GM12878 (cell line): ENCODE measurements around the gene UTF1. TPM values are rescaled to one million over a fixed set of nuclear protein-coding genes. Genes with fewer than 3 reads are reported as not detected.

Experiments
- ATAC-seq: fragments of 200-7000 bp; cut with Tn5 transposase; 3 replicates; pipeline ENCODE4 v1.9.1; 2020; ENCODE audit warnings: mild to moderate bottlenecking, moderate library complexity
- BruUV-seq: library from RNA; stranded (reverse); fragments of 400-500 nt; replicated peaks from 2 replicates; lab custom pipeline; 2021; lab: Mats Ljungman, UMichigan
- CTCF ChIA-PET: fragments of 300-600 bp; sonication (Branson Sonifier 250); formaldehyde crosslinking; extraction: SDS; loops from one replicate; lab custom pipeline; 2021; ENCODE audit warnings: inconsistent platforms; lab: Yijun Ruan, JAX
- POLR2A ChIA-PET: fragments of 350-600 bp; formaldehyde crosslinking; extraction: SDS; loops from one replicate; lab custom pipeline; 2021; ENCODE audit warnings: inconsistent platforms; lab: Charles Lee
- RAD21 ChIA-PET: fragments of 300-600 bp; sonication (Branson Sonifier 250); formaldehyde crosslinking; loops from one replicate; lab custom pipeline; 2023; ENCODE audit warnings: antibody characterized with exemption; ENCODE audit not compliant: unreplicated experiment; lab: Charles Lee
- SMC1A ChIA-PET: fragments of 300-600 bp; sonication (Branson Sonifier 250); formaldehyde crosslinking; loops from one replicate; lab custom pipeline; 2023; ENCODE audit not compliant: unreplicated experiment, uncharacterized antibody; lab: Charles Lee
- DNase-seq: peaks from one replicate; pipeline ENCODE4 v3.0.0-alpha.2; 2011; ENCODE audit warnings: low read depth, low spot score
- FAIRE-seq: peaks from 3 replicates; lab custom pipeline; 2011; peaks lifted over from hg19 to GRCh38; lab: Jason Lieb, UNC
- H2AFZ ChIP-seq: 2 replicates; pipeline ENCODE4 v1.6.0; 2011; ENCODE audit warnings: low read depth, low read length, control low read depth; ENCODE audit not compliant: control insufficient read depth
- H3K27ac ChIP-seq: 2 replicates; pipeline ENCODE4 v1.5.1; 2011; ENCODE audit warnings: control low read depth; ENCODE audit not compliant: control insufficient read depth, insufficient read depth
- H3K27me3 ChIP-seq, 2 experiments: replicated peaks in 1 of 2; 2 replicates each; pipeline versions ENCODE4 v1.6.0 to v1.6.1; 2011; ENCODE audit warnings: low read length in 1 of 2; ENCODE audit not compliant: control insufficient read depth in 2 of 2, insufficient read depth in 2 of 2
- H3K36me3 ChIP-seq, 2 experiments: 2 replicates each; pipeline ENCODE4 v1.5.1; 2011; ENCODE audit warnings: low read length in 1 of 2; ENCODE audit not compliant: control insufficient read depth in 2 of 2, insufficient read depth in 2 of 2
- H3K4me1 ChIP-seq: 2 replicates; pipeline ENCODE4 v1.6.1; 2011; ENCODE audit warnings: mild to moderate bottlenecking, low read length, moderate library complexity, mixed read lengths; ENCODE audit not compliant: control insufficient read depth, insufficient read depth
- H3K4me2 ChIP-seq: 2 replicates; pipeline ENCODE4 v1.6.0; 2011; ENCODE audit warnings: control low read depth; ENCODE audit not compliant: control insufficient read depth, insufficient read depth
- H3K4me3 ChIP-seq: fragments of 200-600 bp; sonication (generic); 2 replicates; pipeline ENCODE4 v1.5.1; 2016
- H3K79me2 ChIP-seq: 2 replicates; pipeline ENCODE4 v1.6.0; 2011; ENCODE audit warnings: low read length; ENCODE audit not compliant: control insufficient read depth, insufficient read depth
- H3K9ac ChIP-seq: 2 replicates; pipeline ENCODE4 v1.8.0; 2011; ENCODE audit warnings: low read length, control low read depth, mixed read lengths; ENCODE audit not compliant: control insufficient read depth, insufficient read depth
- H3K9me3 ChIP-seq: replicated peaks from 3 replicates; pipeline ENCODE4 v1.5.1; 2011; ENCODE audit warnings: mild to moderate bottlenecking, low read length; ENCODE audit not compliant: control insufficient read depth, insufficient read depth
- H4K20me1 ChIP-seq: 2 replicates; pipeline ENCODE4 v1.6.0; 2011; ENCODE audit not compliant: control insufficient read depth, insufficient read depth
- ATF2 ChIP-seq: IDR thresholded peaks from 2 replicates; pipeline ENCODE4 v1.6.1; 2012; ENCODE audit warnings: low read length, inconsistent platforms
- BCL11A ChIP-seq: IDR thresholded peaks from 2 replicates; pipeline ENCODE4 v1.6.1; 2011; ENCODE audit warnings: low read depth, low read length
- CEBPB ChIP-seq, 2 experiments: fragments of 150-350 bp in 1 of 2; IDR thresholded peaks; 2 replicates each; pipeline ENCODE4 v1.6.1; 2012 to 2014; ENCODE audit warnings: low read depth in 2 of 2, low read length in 2 of 2, borderline replicate concordance in 1 of 2, inconsistent platforms in 1 of 2
- CEBPZ ChIP-seq: fragments of 150-350 bp; IDR thresholded peaks from 2 replicates; pipeline ENCODE4 v1.6.1; 2016; ENCODE audit warnings: low read depth, low read length
- CHD4 ChIP-seq: fragments of 200-600 bp; sonication (generic); IDR thresholded peaks from 2 replicates; pipeline ENCODE4 v1.6.1; 2016; ENCODE audit warnings: mild to moderate bottlenecking
- MLLT1 ChIP-seq: fragments of 450-650 bp; IDR thresholded peaks from 2 replicates; pipeline ENCODE4 v1.6.1; 2016; ENCODE audit warnings: mild to moderate bottlenecking
- MYB ChIP-seq: fragments of 150-350 bp; IDR thresholded peaks from 2 replicates; pipeline ENCODE4 v1.6.1; 2014; ENCODE audit warnings: mild to moderate bottlenecking, low read depth, low read length, borderline replicate concordance
- NFXL1 ChIP-seq: fragments of 450-650 bp; IDR thresholded peaks from 2 replicates; pipeline ENCODE4 v1.6.1; 2017; ENCODE audit warnings: antibody characterized with exemption, mild to moderate bottlenecking, borderline replicate concordance
- NR2C1 ChIP-seq: fragments of 450-650 bp; IDR thresholded peaks from 2 replicates; pipeline ENCODE4 v1.6.1; 2017; ENCODE audit warnings: antibody characterized with exemption, mild to moderate bottlenecking, moderate library complexity
- NRF1 ChIP-seq: conservative IDR thresholded peaks from 2 replicates; pipeline ENCODE4 v1.6.1; 2011; ENCODE audit warnings: mild to moderate bottlenecking, low read depth, low read length, improper control_type of control experiment
- SRF ChIP-seq, 2 experiments: IDR thresholded peaks; 2 replicates each; pipeline ENCODE4 v1.6.1; 2011; ENCODE audit warnings: low read depth in 2 of 2, low read length in 2 of 2, mild to moderate bottlenecking in 1 of 2, moderate library complexity in 1 of 2
- TCF12 ChIP-seq: IDR thresholded peaks from 2 replicates; pipeline ENCODE4 v1.6.1; 2011; ENCODE audit warnings: low read depth, mild to moderate bottlenecking, low read length
- ZNF207 ChIP-seq: fragments of 450-650 bp; IDR thresholded peaks from 2 replicates; pipeline ENCODE4 v1.6.1; 2014; ENCODE audit warnings: antibody characterized with exemption, mild to moderate bottlenecking, borderline replicate concordance
- WGBS: methylation state at CpG from one replicate; pipeline ENCODE4 v1.1.6; 2016; ENCODE audit warnings: low lambda C conversion rate; ENCODE audit not compliant: insufficient replicate concordance, insufficient coverage; ENCODE audit errors: missing lambda C conversion rate; 5-methylcytosine and 5-hydroxymethylcytosine counted together
- in situ Hi-C: fragments of 300-500 bp; cut with MboI; formaldehyde crosslinking; loops from 9 replicates; pipeline ENCODE4 v1.14.3; 2018; ENCODE audit warnings: mixed read lengths
- intact Hi-C: fragments of 100-400 bp; cut with micrococcal nuclease; formaldehyde crosslinking; loops from one replicate; pipeline ENCODE4 v1.14.2; 2022; ENCODE audit not compliant: unreplicated experiment
- polyA plus RNA-seq, 11 experiments: library from polyadenylated mRNA; depleted of rRNA in 4 of 11; unstranded in 6 of 11; stranded (reverse) in 5 of 11; fragments of >200 nt; fragmentation: Nextera tagmentation in 4 of 11; fragmentation: Illumina TruSeq in 1 of 11; extraction: Ambion mirVana in 4 of 11; extraction: Trizol in 1 of 11; gene quantifications; 1 replicate in 1 of 11; 2 replicates in 10 of 11; pipeline versions ENCODE4 v1.2.1 to v1.2.3, GENCODE V29; 2011 to 2016; ENCODE audit warnings: inconsistent platforms in 2 of 11, missing spikeins in 2 of 11, low read depth in 1 of 11
- total RNA-seq, 4 experiments: library from RNA; depleted of rRNA in 3 of 4; stranded (reverse); fragments of >200 nt in 3 of 4; fragmentation: Illumina TruSeq in 1 of 4; extraction: Trizol in 1 of 4; gene quantifications; 2 replicates each; pipeline versions ENCODE4 v1.2.1 to v1.2.3, GENCODE V29; 2013 to 2021

Gene UTF1
- total and polyA plus RNA-seq, 10 of the 15 experiments (the other 5 are each of a cell fraction or from before 2014, with no cell fraction given): not detected

DNA sequence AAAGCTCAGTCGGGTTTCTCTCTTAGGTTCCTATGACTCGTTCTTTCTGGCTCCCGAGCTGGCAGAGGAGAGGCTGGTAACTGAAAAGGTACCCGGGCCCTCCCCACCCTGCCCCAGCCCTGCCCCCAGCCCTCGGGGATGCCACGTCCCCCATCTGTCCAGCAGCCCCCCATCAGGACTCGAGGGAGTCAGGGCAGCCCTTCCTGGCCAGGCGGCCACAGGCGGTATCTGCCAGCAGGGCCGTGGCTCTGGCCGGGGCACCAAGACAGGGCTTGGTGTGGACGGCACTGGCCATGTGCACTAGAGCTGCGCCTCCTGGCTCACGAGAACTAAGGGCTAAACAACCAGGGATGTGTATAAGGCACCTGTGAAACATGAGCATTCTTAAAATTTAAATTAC, 40.3 kb upstream of the UTF1 start:
- TF ChIP-seq NR2C1: no peak
- TF ChIP-seq CEBPZ: no peak
- TF ChIP-seq TCF12: no peak
- TF ChIP-seq NFXL1: no peak
- no peak for TF ChIP-seq SRF (IDR thresholded peaks at IDR 0.05; ENCODE audit: low read depth in 2 of 2, low read length in 2 of 2)
- no peak for TF ChIP-seq CEBPB (IDR thresholded peaks at IDR 0.05; ENCODE audit: borderline replicate concordance in 1 of 2, low read depth in 2 of 2, low read length in 2 of 2)
- TF ChIP-seq NRF1: no peak
- TF ChIP-seq MYB: no peak
- no peak for TF ChIP-seq CHD4
- no peak for TF ChIP-seq ZNF207
- no peak for TF ChIP-seq ATF2
- no peak for TF ChIP-seq MLLT1
- no peak for TF ChIP-seq BCL11A
- H3K4me1 ChIP-seq: no peaks in the 10 kb centered on the region
- no peaks in the 10 kb centered on the region for H3K79me2 ChIP-seq
- POLR2A ChIA-PET: no interaction called here
- no peak overlapping the region for H3K27ac ChIP-seq
- no peak overlapping the region for H3K9ac ChIP-seq
- H3K27me3 ChIP-seq: no peaks in the 10 kb centered on the region
- no peak for ATAC-seq
- DNase-seq: no peak
- H3K9me3 ChIP-seq: no peaks in the 10 kb centered on the region
- intact Hi-C loops (no loop called here), in situ Hi-C loops (no loop called here)
- CTCF ChIA-PET: no interaction called here
- 48% methylated on average over 14 of the region's 14 CpGs for WGBS
- SMC1A ChIA-PET: no interaction called here
- H4K20me1 ChIP-seq: no peaks in the 10 kb centered on the region
- no peaks in the 10 kb centered on the region for H3K36me3 ChIP-seq
- BruUV-seq: no TSS peak
- H2AFZ ChIP-seq: no peak overlapping the region
- RAD21 ChIA-PET: no interaction called here
- H3K4me2 ChIP-seq: no peak overlapping the region
- no peak overlapping the region for H3K4me3 ChIP-seq
- FAIRE-seq: no peak
